NT2/D1 (cell line): ENCODE data around the gene IL4R.

Source experiments
- DNase-seq: peaks from one replicate; pipeline ENCODE4 v3.0.0-alpha.2; 2011; ENCODE audit warnings: low read depth, low spot score
- H3K27me3 ChIP-seq: 2 replicates; pipeline ENCODE4 v1.6.0; 2011; ENCODE audit warnings: mild to moderate bottlenecking; ENCODE audit not compliant: insufficient read length, insufficient read depth
- H3K36me3 ChIP-seq: 2 replicates; pipeline ENCODE4 v1.6.1; 2011; ENCODE audit warnings: mild to moderate bottlenecking, low read length, mixed read lengths; ENCODE audit not compliant: insufficient read depth, insufficient read length
- H3K4me1 ChIP-seq: 2 replicates; pipeline ENCODE4 v1.5.1; 2011; ENCODE audit not compliant: insufficient read depth, insufficient read length
- H3K4me3 ChIP-seq: 2 replicates; pipeline ENCODE4 v1.5.1; 2011; ENCODE audit warnings: low read depth; ENCODE audit not compliant: insufficient read length
- H3K9ac ChIP-seq: 2 replicates; pipeline ENCODE4 v1.6.0; 2011; ENCODE audit warnings: low read depth; ENCODE audit not compliant: insufficient read length
- H3K9me3 ChIP-seq: 2 replicates; pipeline ENCODE4 v1.5.1; 2011; ENCODE audit warnings: mild to moderate bottlenecking, low read length; ENCODE audit not compliant: insufficient read depth
- SUZ12 ChIP-seq: IDR thresholded peaks from 2 replicates; pipeline ENCODE4 v1.6.1; 2011; ENCODE audit not compliant: insufficient read length, insufficient read depth; ENCODE audit errors: extremely low read depth
- YY1 ChIP-seq: IDR thresholded peaks from 2 replicates; pipeline ENCODE4 v1.6.1; 2011; ENCODE audit not compliant: insufficient read length, insufficient read depth
- ZNF274 ChIP-seq: IDR thresholded peaks from 2 replicates; pipeline ENCODE4 v1.6.1; 2011; ENCODE audit warnings: mild to moderate bottlenecking, low read depth, low read length

IL4R gene

DNA sequence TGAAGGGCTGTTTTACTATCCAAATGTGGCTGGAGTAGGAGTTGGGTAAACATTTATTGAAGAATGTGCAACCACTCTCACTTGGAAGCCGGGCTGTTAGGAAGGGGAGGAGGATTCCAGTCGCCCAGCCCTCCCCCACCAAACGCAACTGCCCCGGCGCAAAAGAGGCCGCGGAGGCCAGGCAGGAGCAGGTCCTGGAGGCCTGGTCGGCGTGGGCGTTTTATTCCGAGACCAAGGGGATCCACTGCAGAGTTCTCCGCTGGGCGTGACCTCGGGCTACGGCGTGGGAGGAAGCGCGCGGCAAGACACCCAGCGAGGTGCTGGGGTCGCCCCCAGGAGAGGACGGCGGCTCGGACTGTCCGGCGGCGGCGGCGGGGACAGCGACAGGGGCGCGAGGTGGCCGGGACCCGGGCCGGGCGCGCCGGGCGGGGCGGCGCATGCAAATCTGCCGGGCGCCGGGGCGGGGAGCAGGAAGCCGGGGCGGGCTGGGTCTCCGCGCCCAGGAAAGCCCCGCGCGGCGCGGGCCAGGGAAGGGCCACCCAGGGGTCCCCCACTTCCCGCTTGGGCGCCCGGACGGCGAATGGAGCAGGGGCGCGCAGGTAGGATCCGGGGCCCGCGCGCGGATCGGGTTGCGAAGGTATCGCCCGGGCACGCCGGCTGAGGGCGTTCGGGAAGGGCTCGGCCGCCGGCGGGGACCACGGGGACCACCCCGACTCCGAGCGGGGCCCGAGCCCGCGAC, at the start of gene IL4R:
TSS of gene IL4R (plus strand) at position 553 of the 739 bp plus-strand sequence. CDS start 26,230 bp downstream, outside the sequence.
- peak within 1 kb of the TSS; percentile 87 for H3K9ac ChIP-seq
- TF ChIP-seq SUZ12 (no peak), ZNF274 (no peak), YY1 (no peak)
- DNase-seq, result no peak

DNA sequence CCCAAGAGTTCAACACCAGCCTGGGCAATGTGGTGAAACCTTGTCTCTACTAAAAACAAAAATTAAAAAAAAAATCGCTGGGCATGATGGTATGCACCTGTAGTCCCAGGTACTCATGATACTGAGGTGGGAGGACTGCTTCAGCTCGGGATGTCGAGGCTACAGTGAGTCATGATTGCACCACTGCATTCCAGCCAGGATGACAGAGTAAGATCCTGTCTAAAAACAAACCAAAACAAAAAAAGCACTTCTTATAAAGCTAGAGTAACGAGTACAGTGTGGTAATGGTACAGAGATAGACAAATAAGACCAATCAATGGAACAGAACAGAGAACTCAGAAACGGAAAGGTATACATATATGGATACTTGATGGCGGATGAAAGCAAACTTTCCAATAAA, 49.6 kb upstream of the IL4R start:
- Histone ChIP-seq H3K4me1 (peaks cover 3% of the 10 kb centered on the region), H3K36me3 (no peaks in the 10 kb centered on the region), H3K9ac (no peak overlapping the region), H3K4me3 (no peak overlapping the region), H3K27me3 (no peaks in the 10 kb centered on the region), H3K9me3 (no peaks in the 10 kb centered on the region)
- DNase-seq, result no peak
- no peak for TF ChIP-seq SUZ12
- no peak for TF ChIP-seq ZNF274
- no peak for TF ChIP-seq YY1

More for the DNA sequence above, at the start of gene IL4R:
- Histone ChIP-seq H3K9me3 (no peaks in the 10 kb centered on the region), H3K4me3 (peak within 1 kb of the TSS; percentile 87), H3K4me1 (peaks cover 13% of the 10 kb centered on the region), H3K36me3 (peaks cover 9% of the 10 kb centered on the region), H3K27me3 (peaks cover 11% of the 10 kb centered on the region)

DNA sequence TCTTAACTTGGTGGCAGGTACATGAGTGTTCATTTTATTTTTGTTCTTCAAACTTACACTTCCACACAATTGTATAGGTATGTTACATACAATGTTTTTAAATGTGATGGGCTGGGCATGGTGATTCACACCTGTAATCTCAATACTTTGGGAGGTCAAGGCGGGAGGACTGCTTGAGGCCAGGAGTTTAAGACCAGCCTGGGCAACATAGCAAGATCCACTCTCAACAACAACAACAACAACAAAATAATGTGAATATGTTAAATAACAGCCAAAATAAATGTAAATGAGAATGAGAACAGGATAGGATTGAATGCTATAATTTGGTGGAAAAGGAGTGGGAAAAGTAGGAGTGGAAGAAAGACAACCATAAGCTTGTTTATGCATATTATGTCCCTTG, 47.8 kb upstream of the IL4R start:
- H3K9me3 ChIP-seq, result no peaks in the 10 kb centered on the region
- H3K4me3 ChIP-seq, result no peak overlapping the region
- no peaks in the 10 kb centered on the region for H3K36me3 ChIP-seq
- H3K9ac ChIP-seq, result no peak overlapping the region
- no peaks in the 10 kb centered on the region for H3K27me3 ChIP-seq
- TF ChIP-seq YY1, result no peak
- no peak for TF ChIP-seq SUZ12
- TF ChIP-seq ZNF274, result no peak
- no peak for DNase-seq
- H3K4me1 ChIP-seq, result no peaks in the 10 kb centered on the region

DNA sequence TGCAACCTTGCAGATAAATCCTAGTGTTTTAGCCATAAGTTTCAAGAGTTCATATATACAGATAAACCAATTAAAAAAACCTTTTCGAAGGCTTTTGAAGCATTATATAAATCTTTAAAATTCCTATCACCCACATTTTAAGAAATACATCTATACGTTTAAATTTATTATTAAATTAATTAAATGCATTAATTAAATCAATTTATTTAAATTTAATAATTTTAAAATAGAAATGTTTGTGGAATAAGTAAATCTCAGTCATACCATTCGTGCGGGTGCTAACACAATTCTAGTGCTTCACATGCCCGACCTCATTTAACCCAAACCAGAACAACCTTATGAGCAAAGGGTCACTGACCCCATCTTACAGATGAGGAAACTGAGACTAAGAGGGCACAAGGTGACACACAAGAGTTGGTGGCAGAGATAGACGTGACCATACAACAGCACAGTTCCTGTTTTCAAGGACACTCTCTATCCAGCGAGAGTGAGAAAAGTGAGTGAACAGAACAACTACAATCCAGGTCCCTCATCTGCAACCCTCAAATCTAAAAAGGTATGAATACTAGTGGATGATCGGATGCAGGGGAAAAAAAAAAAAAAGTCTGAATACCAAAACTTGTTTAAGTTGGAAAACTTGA, 46.6 kb upstream of the IL4R start:
- Histone ChIP-seq H3K36me3 (no peaks in the 10 kb centered on the region), H3K9ac (no peak overlapping the region), H3K4me1 (no peaks in the 10 kb centered on the region), H3K27me3 (no peaks in the 10 kb centered on the region), H3K9me3 (no peaks in the 10 kb centered on the region), H3K4me3 (no peak overlapping the region)
- TF ChIP-seq YY1 (no peak), ZNF274 (no peak), SUZ12 (no peak)
- no peak for DNase-seq

DNA sequence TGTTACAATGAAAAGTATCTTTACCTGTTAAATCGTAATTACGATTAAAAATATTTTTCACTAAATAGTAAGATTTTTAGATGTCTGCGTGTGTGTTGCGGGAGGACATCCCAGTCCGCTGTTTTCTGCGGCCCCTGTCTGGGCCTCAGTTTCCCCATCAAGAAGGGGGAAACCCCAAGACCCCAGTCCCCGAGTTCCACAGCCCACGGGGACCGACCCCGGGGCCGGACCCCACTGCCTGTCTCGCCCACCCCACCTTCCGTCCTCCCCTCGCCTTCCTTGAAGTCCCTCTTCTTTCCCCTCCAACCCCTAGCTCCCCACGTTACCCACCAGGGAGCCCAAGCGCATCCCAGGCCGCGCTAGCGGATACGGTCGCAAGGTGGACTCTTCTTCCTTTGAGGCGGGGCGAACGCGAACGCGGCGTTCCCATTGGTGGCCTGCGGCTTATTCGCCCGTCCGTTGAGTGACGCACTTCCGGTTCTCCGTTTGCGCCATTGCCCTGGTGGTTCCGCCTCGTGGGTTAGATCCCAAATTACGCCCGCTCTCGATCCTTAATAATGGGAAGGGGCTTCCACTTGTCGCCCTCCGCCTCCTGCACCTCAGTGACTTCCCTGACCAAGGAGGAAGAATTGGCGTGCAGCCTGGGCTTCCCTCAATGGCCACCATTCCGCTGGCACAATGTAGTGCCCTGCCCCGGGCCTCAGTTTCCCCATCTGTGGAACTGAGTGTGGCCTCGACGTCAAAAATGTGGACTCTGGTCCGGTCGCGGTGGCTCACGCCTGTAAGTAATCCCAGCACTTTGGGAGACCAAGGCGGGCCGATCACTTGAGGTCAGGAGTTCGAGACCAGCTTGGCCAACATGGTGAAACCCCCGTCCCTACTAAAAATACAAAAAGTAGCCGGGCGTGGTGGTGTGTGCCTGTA, 45.1 kb upstream of the IL4R start, which contains the start of gene NSMCE1:
TSS of gene NSMCE1 (minus strand) at position 397 of the 924 bp plus-strand sequence. CDS start 11,202 bp downstream, outside the sequence.
- Histone ChIP-seq H3K9me3 (no peaks in the 10 kb centered on the region), H3K4me3 (peak within 1 kb of the TSS; percentile 92), H3K9ac (peak within 1 kb of the TSS; percentile 97), H3K4me1 (no peaks in the 10 kb centered on the region), H3K36me3 (no peaks in the 10 kb centered on the region), H3K27me3 (no peaks in the 10 kb centered on the region)
- DNase-seq, result peak; percentile 94
- TF ChIP-seq ZNF274 (no peak), YY1 (peak; percentile 38), SUZ12 (no peak)

DNA sequence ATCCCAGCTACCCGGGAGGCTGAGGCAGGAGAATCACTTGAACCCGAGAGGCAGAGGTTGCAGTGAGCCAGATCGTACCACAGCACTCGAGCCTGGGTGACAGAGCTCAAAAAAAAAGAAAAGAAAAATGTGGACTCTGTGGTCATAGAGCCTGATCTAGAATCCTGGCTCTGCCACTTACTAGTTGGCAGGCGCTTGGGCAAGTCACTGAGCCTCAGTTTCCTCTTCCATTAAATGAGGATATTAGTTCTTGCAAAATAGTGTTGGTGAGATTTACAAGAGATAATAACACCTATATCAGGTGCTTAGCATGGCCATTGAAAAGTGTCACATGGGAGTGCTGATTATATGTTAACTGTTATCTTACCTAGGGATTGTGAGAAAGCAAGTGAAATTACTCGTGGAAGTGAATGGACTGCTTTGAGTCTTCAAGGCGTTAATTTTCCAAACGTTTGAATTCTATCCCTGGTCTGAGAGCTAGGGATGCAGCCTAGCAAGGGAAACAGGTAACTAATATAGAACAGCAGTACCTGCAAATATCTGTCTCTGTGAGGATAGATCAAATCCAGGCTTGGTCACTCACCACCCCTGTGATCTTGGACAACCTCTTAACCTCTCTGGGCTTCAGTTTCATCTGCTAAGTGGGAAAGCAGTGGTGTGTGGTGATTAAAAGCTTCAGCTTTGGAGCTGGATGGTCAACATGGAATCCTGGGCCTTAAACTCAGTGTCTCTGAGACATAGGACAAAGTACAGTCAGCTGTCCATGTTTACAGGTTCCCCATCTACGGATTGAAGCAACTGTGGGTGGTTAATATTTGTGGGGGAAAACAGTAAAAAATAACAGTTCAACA, 44.2 kb upstream of the IL4R start:
- no peak for DNase-seq
- Histone ChIP-seq H3K9ac (peak overlapping the region; percentile 97), H3K27me3 (no peaks in the 10 kb centered on the region), H3K4me3 (peak overlapping the region; percentile 92), H3K4me1 (no peaks in the 10 kb centered on the region), H3K36me3 (no peaks in the 10 kb centered on the region), H3K9me3 (no peaks in the 10 kb centered on the region)
- TF ChIP-seq YY1 (no peak), SUZ12 (no peak), ZNF274 (no peak)
